GM18505 (cell line): Measurements from ENCODE around the gene ARHGAP6.

Source experiments
- ATAC-seq: cut with Tn5 transposase; IDR thresholded peaks from one replicate; pipeline ENCODE4 v1.9.1; 2021; ENCODE audit not compliant: unreplicated experiment
- POLR2A ChIP-seq: IDR thresholded peaks from 4 replicates; pipeline ENCODE4 v1.6.1; 2011; ENCODE audit warnings: borderline replicate concordance; ENCODE audit not compliant: insufficient read depth, insufficient read length; ENCODE audit errors: extremely low read depth

ARHGAP6 gene

GRCh38 chrX:11108253-11108941 is 557.3 kb downstream of the ARHGAP6 start:
- TF ChIP-seq POLR2A: no peak
- no peak for ATAC-seq

GRCh38 chrX:11105080-11105479 is 560.6 kb downstream of the ARHGAP6 start:
- no peak for ATAC-seq
- no peak for TF ChIP-seq POLR2A

- no peak for TF ChIP-seq POLR2A
- ATAC-seq: no peak
Measured at GRCh38 chrX:11103751-11104150, 562.0 kb downstream of the ARHGAP6 start.

GRCh38 chrX:11103006-11103405 is 562.7 kb downstream of the ARHGAP6 start:
- TF ChIP-seq POLR2A: no peak
- peak; percentile 55 for ATAC-seq

GRCh38 chrX:11100281-11101035 is 565.3 kb downstream of the ARHGAP6 start:
- TF ChIP-seq POLR2A: no peak
- ATAC-seq: no peak

- ATAC-seq: no peak
- TF ChIP-seq POLR2A: no peak
Measured at GRCh38 chrX:11099465-11099864, 566.3 kb downstream of the ARHGAP6 start.

GRCh38 chrX:11097933-11098332 is 567.8 kb downstream of the ARHGAP6 start:
- no peak for TF ChIP-seq POLR2A
- ATAC-seq: no peak

- ATAC-seq: no peak
- TF ChIP-seq POLR2A: no peak
Measured at GRCh38 chrX:11089802-11090201, 575.9 kb downstream of the ARHGAP6 start.
